WTC11 (cell line): ENCODE results near the gene EPX.

ENCODE experiments used
- ATF2 ChIP-seq: sonication (generic); formaldehyde crosslinking; IDR thresholded peaks from 2 replicates; pipeline ENCODE4 v1.8.1; 2022; ENCODE audit warnings: low read depth, missing genetic modification reagents, borderline replicate concordance
- ATF3 ChIP-seq: sonication (generic); formaldehyde crosslinking; conservative IDR thresholded peaks from 2 replicates; pipeline ENCODE4 v1.8.1; 2022; ENCODE audit warnings: mild to moderate bottlenecking, missing genetic modification reagents
- CBFB ChIP-seq: sonication (generic); formaldehyde crosslinking; IDR thresholded peaks from 2 replicates; pipeline ENCODE4 v1.8.1; 2022; ENCODE audit warnings: mild to moderate bottlenecking, low read depth, missing genetic modification reagents
- CTCF ChIP-seq: fragments of 200-600 bp; IDR thresholded peaks from 2 replicates; pipeline ENCODE4 v1.8.0; 2022; ENCODE audit warnings: antibody characterized with exemption
- E2F5 ChIP-seq: sonication (generic); formaldehyde crosslinking; IDR thresholded peaks from 2 replicates; pipeline ENCODE4 v1.8.1; 2022; ENCODE audit warnings: mild to moderate bottlenecking, moderate library complexity, missing genetic modification reagents
- FOXJ3 ChIP-seq: sonication (generic); formaldehyde crosslinking; IDR thresholded peaks from 2 replicates; pipeline ENCODE4 v1.9.0; 2021; ENCODE audit warnings: missing genetic modification reagents, mild to moderate bottlenecking, borderline replicate concordance
- GTF2I ChIP-seq: fragments of 250-450 bp; sonication (Bioruptor Pico); conservative IDR thresholded peaks from 2 replicates; pipeline ENCODE4 v1.4.0; 2021; ENCODE audit warnings: mild to moderate bottlenecking
- MAX ChIP-seq: sonication (generic); formaldehyde crosslinking; IDR thresholded peaks from 2 replicates; pipeline ENCODE4 v1.8.0; 2022; ENCODE audit warnings: mild to moderate bottlenecking, missing genetic modification reagents
- TEAD4 ChIP-seq: sonication (generic); formaldehyde crosslinking; IDR thresholded peaks from 2 replicates; pipeline ENCODE4 v1.8.0; 2022; ENCODE audit warnings: mild to moderate bottlenecking, missing genetic modification reagents

- TF ChIP-seq CBFB (CRISPR knock-in tag): no peak
- no peak for TF ChIP-seq ATF3 (CRISPR knock-in tag)
- TF ChIP-seq ATF2: no peak
- no peak for TF ChIP-seq CTCF
- no peak for TF ChIP-seq MAX
- TF ChIP-seq GTF2I (CRISPR knock-in tag): no peak
- TF ChIP-seq TEAD4 (CRISPR knock-in tag): no peak
- no peak for TF ChIP-seq E2F5 (CRISPR knock-in tag)
- TF ChIP-seq FOXJ3 (CRISPR knock-in tag): no peak
Observed at GRCh38 chr17:58235821-58236220, 43.3 kb downstream of the EPX start.
